ENCODE results near the gene LEMD2.

- TF ChIP-seq EZH2 (IDR thresholded peaks at IDR 0.05; ENCODE audit: low read length, missing control alignments) = no peak
- no peak for TF ChIP-seq CTCF (conservative IDR thresholded peaks at IDR 0.05 in 1 of 2, IDR thresholded peaks at IDR 0.05 in 1 of 2; ENCODE audit: low read depth in 1 of 2, low read length in 2 of 2)
Observed at GRCh38 chr6:33732385-33732784, 56.5 kb downstream of the LEMD2 start.
